OCI-LY3 (cell line): ENCODE measurements around the gene TMA7.

ENCODE experiments used
- EZH2phosphoT487 ChIP-seq: fragments of 200-600 bp; shearing (Covaris generic); IDR thresholded peaks from 2 replicates; pipeline ENCODE4 v1.6.1; 2018; ENCODE audit warnings: antibody characterized with exemption, mixed run types, low read depth
- TF ChIP-seq, protein P1 (sequence below): fragments of 200-600, 300-600 bp; sonication (generic); IDR thresholded peaks from 2 replicates; pipeline ENCODE4 v1.5.1; 2014; ENCODE audit warnings: antibody characterized with exemption, low read length, low read depth

DNA sequence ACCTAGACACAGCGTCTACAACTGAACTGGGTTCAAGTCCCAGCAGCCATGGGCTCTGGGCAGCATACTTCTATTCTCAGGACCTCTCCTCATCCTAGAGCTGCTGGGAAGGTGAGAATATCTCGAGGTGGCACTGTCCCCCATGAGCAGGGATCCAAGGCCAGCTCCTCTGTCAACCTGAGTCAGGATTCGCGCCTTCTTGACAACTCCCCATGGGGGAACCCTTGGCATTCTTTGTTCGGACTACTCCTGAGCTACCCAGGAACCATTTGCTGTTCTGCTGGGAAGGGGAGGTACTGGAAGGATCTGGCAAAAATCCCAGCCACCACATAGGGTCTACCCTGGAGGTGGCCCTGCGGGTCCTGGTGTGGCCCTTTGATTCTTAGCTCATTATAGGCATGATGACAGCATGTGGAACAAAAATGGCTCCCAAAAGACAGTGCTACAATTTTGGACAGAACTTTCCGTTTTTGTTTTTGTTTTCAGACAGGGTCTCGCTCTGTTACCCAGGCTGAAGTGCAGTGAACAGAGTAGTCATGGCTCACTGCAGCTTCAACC, 32.4 kb upstream of the TMA7 start:
- TF ChIP-seq, protein P1, sequence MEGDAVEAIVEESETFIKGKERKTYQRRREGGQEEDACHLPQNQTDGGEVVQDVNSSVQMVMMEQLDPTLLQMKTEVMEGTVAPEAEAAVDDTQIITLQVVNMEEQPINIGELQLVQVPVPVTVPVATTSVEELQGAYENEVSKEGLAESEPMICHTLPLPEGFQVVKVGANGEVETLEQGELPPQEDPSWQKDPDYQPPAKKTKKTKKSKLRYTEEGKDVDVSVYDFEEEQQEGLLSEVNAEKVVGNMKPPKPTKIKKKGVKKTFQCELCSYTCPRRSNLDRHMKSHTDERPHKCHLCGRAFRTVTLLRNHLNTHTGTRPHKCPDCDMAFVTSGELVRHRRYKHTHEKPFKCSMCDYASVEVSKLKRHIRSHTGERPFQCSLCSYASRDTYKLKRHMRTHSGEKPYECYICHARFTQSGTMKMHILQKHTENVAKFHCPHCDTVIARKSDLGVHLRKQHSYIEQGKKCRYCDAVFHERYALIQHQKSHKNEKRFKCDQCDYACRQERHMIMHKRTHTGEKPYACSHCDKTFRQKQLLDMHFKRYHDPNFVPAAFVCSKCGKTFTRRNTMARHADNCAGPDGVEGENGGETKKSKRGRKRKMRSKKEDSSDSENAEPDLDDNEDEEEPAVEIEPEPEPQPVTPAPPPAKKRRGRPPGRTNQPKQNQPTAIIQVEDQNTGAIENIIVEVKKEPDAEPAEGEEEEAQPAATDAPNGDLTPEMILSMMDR: no peak
- TF ChIP-seq EZH2phosphoT487: no peak
